Left lung (tissue), 10 donors: ENCODE measurements around the gene HNF1A. TPM values are rescaled to one million over a fixed set of nuclear protein-coding genes. Genes with fewer than 3 reads are reported as not detected.
A peak's percentile ranks its signal among the peaks of the same experiment; 100 is the strongest.

Source experiments
- ATAC-seq: fragments of 200-7000 bp; cut with Tn5 transposase; one replicate; pipeline ENCODE4 v1.9.1; 2020; ENCODE audit warnings: moderate library complexity
- DNase-seq, 4 donors: peaks; one replicate each; pipeline ENCODE4 v3.0.0-alpha.2; 2013 to 2020
- H3K27ac ChIP-seq, 2 donors: fragments of 200-600 bp; sonication (generic) in 1 of 2; one replicate each; pipeline versions ENCODE4 v1.5.0 to v1.8.0; 2020 to 2021
- H3K27me3 ChIP-seq, 2 donors: fragments of 200-600 bp; sonication (generic) in 1 of 2; one replicate each; pipeline versions ENCODE4 v1.5.0 to v1.8.0; 2020 to 2021
- H3K36me3 ChIP-seq, 2 donors: fragments of 200-600 bp; sonication (generic) in 1 of 2; one replicate each; pipeline versions ENCODE4 v1.5.0 to v1.8.0; 2020 to 2021
- H3K4me1 ChIP-seq, 2 donors: fragments of 200-600 bp; one replicate each; pipeline ENCODE4 v1.8.0; 2021
- H3K4me3 ChIP-seq, 2 donors: fragments of 200-600 bp; sonication (generic) in 1 of 2; one replicate each; pipeline versions ENCODE4 v1.5.0 to v1.8.0; 2020 to 2021; ENCODE audit warnings: mild to moderate bottlenecking in 1 of 2
- H3K9me3 ChIP-seq, 2 donors: fragments of 200-600 bp; sonication (generic) in 1 of 2; one replicate each; pipeline versions ENCODE4 v1.5.0 to v1.8.0; 2020 to 2021
- CTCF ChIP-seq, 2 donors: fragments of 200-600 bp; sonication (generic) in 1 of 2; IDR thresholded peaks; one replicate each; pipeline versions ENCODE4 v1.5.0 to v1.8.0; 2021; ENCODE audit warnings: antibody characterized with exemption in 2 of 2
- intact Hi-C, 2 donors: fragments of 100-400 bp; cut with DNase I; formaldehyde crosslinking; loops; one replicate each; pipeline versions ENCODE4 v1.11.2 to v1.14.2; 2022
- polyA plus RNA-seq, 6 donors: library from polyadenylated mRNA; unstranded; fragments of 120-200 nt; gene quantifications; one replicate each; pipeline ENCODE4 v1.2.1, GENCODE V29; 2013; ENCODE audit not compliant: insufficient read length in 6 of 6
- total RNA-seq, 2 donors: library from RNA; stranded (reverse); fragmentation: NEBNext Ultra II Directional; extraction: Animal tissue kit (Norgen Biotek cat#: 25700); gene quantifications; one replicate each; pipeline ENCODE4 v1.2.1, GENCODE V29; 2021
- donor health status: DM: no; HTN: yes; CAD: no.
- donor health status: DM: no; HTN: no; CAD: no.

HNF1A gene
- total and polyA plus RNA-seq, 8 donors: 0.10 to 3.6 (median 2.6) TPM; not detected in 1

- intact Hi-C loops: no loop called here
- ATAC-seq (no peak), DNase-seq (no peak)
- H3K4me1 ChIP-seq: no peaks in the 10 kb centered on the region
- H3K27me3 ChIP-seq: no peaks in the 10 kb centered on the region
- TF ChIP-seq CTCF (IDR thresholded peaks at IDR 0.05): no peak
- H3K4me3 ChIP-seq: no peak overlapping the region
- no peaks in the 10 kb centered on the region for H3K36me3 ChIP-seq
- H3K9me3 ChIP-seq: no peaks in the 10 kb centered on the region
- no peak overlapping the region for H3K27ac ChIP-seq
These were observed 19.0 kb upstream of the HNF1A start for GRCh38 chr12:120959111-120959878.

- ATAC-seq (no peak), DNase-seq (no peak)
- TF ChIP-seq CTCF (IDR thresholded peaks at IDR 0.05): no peak
- H3K4me3 ChIP-seq: no peak overlapping the region
- no peaks in the 10 kb centered on the region for H3K9me3 ChIP-seq
- H3K36me3 ChIP-seq: no peaks in the 10 kb centered on the region
- H3K4me1 ChIP-seq: no peaks in the 10 kb centered on the region
- no peak overlapping the region for H3K27ac ChIP-seq
- intact Hi-C loops: no loop called here
- H3K27me3 ChIP-seq: no peaks in the 10 kb centered on the region
These were observed 17.7 kb upstream of the HNF1A start for GRCh38 chr12:120960657-120961056.

GRCh38 chr12:120961604-120962531 lies 16.5 kb upstream of the HNF1A start:
- Histone ChIP-seq H3K9me3 (no peaks in the 10 kb centered on the region), H3K4me1 (no peaks in the 10 kb centered on the region), H3K27me3 (no peaks in the 10 kb centered on the region), H3K4me3 (no peak overlapping the region), H3K27ac (no peak overlapping the region), H3K36me3 (no peaks in the 10 kb centered on the region)
- TF ChIP-seq CTCF (IDR thresholded peaks at IDR 0.05): no peak
- intact Hi-C loops: no loop called here
- DNase-seq (peak in 1 of 4 donors; percentile 47), ATAC-seq (peak; percentile 38)

- intact Hi-C loops: no loop called here
- ATAC-seq: no peak
- DNase-seq: no peak
- Histone ChIP-seq H3K27ac (no peak overlapping the region), H3K4me1 (no peaks in the 10 kb centered on the region), H3K36me3 (no peaks in the 10 kb centered on the region), H3K9me3 (no peaks in the 10 kb centered on the region), H3K27me3 (no peaks in the 10 kb centered on the region), H3K4me3 (no peak overlapping the region)
- no peak for TF ChIP-seq CTCF (IDR thresholded peaks at IDR 0.05)
These were observed 15.8 kb upstream of the HNF1A start for GRCh38 chr12:120962532-120963020.

GRCh38 chr12:120964298-120964697 lies 14.0 kb upstream of the HNF1A start:
- H3K4me3 ChIP-seq: no peak overlapping the region
- H3K36me3 ChIP-seq: no peaks in the 10 kb centered on the region

More at GRCh38 chr12:120964298-120964697, 14.0 kb upstream of the HNF1A start:
- H3K4me1 ChIP-seq: no peaks in the 10 kb centered on the region
- H3K27me3 ChIP-seq: no peaks in the 10 kb centered on the region
- TF ChIP-seq CTCF (IDR thresholded peaks at IDR 0.05): no peak
- H3K27ac ChIP-seq: no peak overlapping the region
- intact Hi-C loops: no loop called here
- ATAC-seq (no peak), DNase-seq (no peak)
- H3K9me3 ChIP-seq: no peaks in the 10 kb centered on the region
